GM23338 (cell line): ENCODE results near the gene ZSWIM9. TPM values are rescaled to one million over a fixed set of nuclear protein-coding genes. Genes with fewer than 3 reads are reported as not detected.

Experiments
- ATAC-seq: fragments of 200-7000 bp; cut with Tn5 transposase; 3 replicates; pipeline ENCODE4 v1.9.1; 2020
- DNase-seq: peaks from one replicate; pipeline ENCODE4 v3.0.0-alpha.2; 2015; ENCODE audit warnings: low spot score
- H2AFZ ChIP-seq: fragments of 200-600 bp; sonication (generic); 2 replicates; pipeline ENCODE4 v1.8.0; 2016; ENCODE audit warnings: antibody characterized with exemption, mild to moderate bottlenecking, moderate library complexity
- H3F3A ChIP-seq: fragments of 200-600 bp; sonication (generic); replicated peaks from 2 replicates; pipeline ENCODE4 v1.8.0; 2017; ENCODE audit warnings: antibody characterized with exemption, mixed run types, low read depth
- H3K27ac ChIP-seq: fragments of 200-600 bp; sonication (generic); 2 replicates; pipeline ENCODE4 v1.6.1; 2016; ENCODE audit warnings: low read depth
- H3K27me3 ChIP-seq: fragments of 200-600 bp; sonication (generic); 2 replicates; pipeline ENCODE4 v1.8.0; 2016; ENCODE audit warnings: mild to moderate bottlenecking, mixed run types, moderate library complexity; ENCODE audit not compliant: insufficient read depth
- H3K36me3 ChIP-seq: fragments of 200-600 bp; sonication (generic); 2 replicates; pipeline ENCODE4 v1.8.0; 2016; ENCODE audit warnings: mild to moderate bottlenecking; ENCODE audit not compliant: insufficient read depth
- H3K4me1 ChIP-seq: fragments of 200-600 bp; sonication (generic); 2 replicates; pipeline ENCODE4 v1.8.0; 2016; ENCODE audit warnings: mild to moderate bottlenecking, moderate library complexity; ENCODE audit not compliant: insufficient read depth
- H3K4me2 ChIP-seq: fragments of 200-600 bp; sonication (generic); 2 replicates; pipeline ENCODE4 v1.7.1; 2017; ENCODE audit warnings: mixed run types
- H3K4me3 ChIP-seq: fragments of 200-600 bp; sonication (generic); 2 replicates; pipeline ENCODE4 v1.6.1; 2016; ENCODE audit warnings: mixed run types
- H3K79me2 ChIP-seq: fragments of 200-600 bp; sonication (generic); replicated peaks from 2 replicates; pipeline ENCODE4 v1.8.0; 2017; ENCODE audit warnings: mild to moderate bottlenecking; ENCODE audit not compliant: insufficient read depth
- H3K9me2 ChIP-seq: fragments of 200-600 bp; sonication (generic); 2 replicates; pipeline ENCODE4 v1.8.0; 2017; ENCODE audit not compliant: insufficient read depth
- H4K20me1 ChIP-seq: fragments of 200-600 bp; sonication (generic); replicated peaks from 2 replicates; pipeline ENCODE4 v1.8.0; 2017; ENCODE audit warnings: mild to moderate bottlenecking; ENCODE audit not compliant: insufficient read depth
- H3K27ac Mint-ChIP-seq: 2 replicates; pipeline ENCODE4 v1.8.0; 2020; ENCODE audit warnings: inconsistent platforms, mild to moderate bottlenecking, moderate library complexity, mixed read lengths
- H3K27me3 Mint-ChIP-seq: 3 replicates; pipeline ENCODE4 v1.8.0; 2022; ENCODE audit warnings: low read depth, mild to moderate bottlenecking, moderate library complexity, mixed read lengths, inconsistent platforms; ENCODE audit not compliant: insufficient read depth, poor library complexity
- H3K36me3 Mint-ChIP-seq: 3 replicates; pipeline ENCODE4 v1.8.0; 2021; ENCODE audit warnings: low read depth, mild to moderate bottlenecking, inconsistent platforms, moderate library complexity, mixed read lengths
- H3K4me1 Mint-ChIP-seq: 3 replicates; pipeline ENCODE4 v1.8.0; 2020; ENCODE audit warnings: mild to moderate bottlenecking, inconsistent platforms, mixed read lengths
- H3K4me3 Mint-ChIP-seq: 3 replicates; pipeline ENCODE4 v1.8.0; 2021; ENCODE audit warnings: moderate library complexity, mild to moderate bottlenecking, inconsistent platforms, mixed read lengths
- H3K9me3 Mint-ChIP-seq: 3 replicates; pipeline ENCODE4 v1.8.0; 2020; ENCODE audit warnings: moderate library complexity, mild to moderate bottlenecking, inconsistent platforms, mixed read lengths
- CREB1 ChIP-seq: fragments of 250-450 bp; sonication (Bioruptor Pico); IDR thresholded peaks from 2 replicates; pipeline ENCODE4 v1.5.0; 2020; ENCODE audit warnings: low read depth, mild to moderate bottlenecking, moderate library complexity
- EZH2 ChIP-seq: fragments of 200-600 bp; sonication (generic); IDR thresholded peaks from one replicate; pipeline ENCODE4 v1.8.0; 2017; ENCODE audit warnings: antibody characterized with exemption, mild to moderate bottlenecking, low read depth; ENCODE audit not compliant: unreplicated experiment
- EZH2phosphoT487 ChIP-seq: fragments of 200-600 bp; sonication (generic); IDR thresholded peaks from one replicate; pipeline ENCODE4 v1.8.1; 2018; ENCODE audit warnings: antibody characterized with exemption; ENCODE audit not compliant: unreplicated experiment
- JUNB ChIP-seq: IDR thresholded peaks from one replicate; pipeline ENCODE4 v1.6.1; 2016; ENCODE audit warnings: antibody characterized with exemption; ENCODE audit not compliant: unreplicated experiment
- NANOG ChIP-seq: IDR thresholded peaks from 2 replicates; pipeline ENCODE4 v1.6.1; 2016; ENCODE audit warnings: antibody characterized with exemption, borderline replicate concordance
- POLR2AphosphoS5 ChIP-seq: IDR thresholded peaks from 2 replicates; pipeline ENCODE4 v1.6.1; 2016; ENCODE audit warnings: antibody characterized with exemption, low read depth
- STAT1 ChIP-seq: IDR thresholded peaks from one replicate; pipeline ENCODE4 v1.6.1; 2016; ENCODE audit warnings: antibody characterized with exemption; ENCODE audit not compliant: unreplicated experiment
- ZNF114 ChIP-seq: fragments of 250-450 bp; sonication (Bioruptor Pico); IDR thresholded peaks from 2 replicates; pipeline ENCODE4 v1.5.0; 2020; ENCODE audit warnings: mild to moderate bottlenecking, moderate library complexity
- ZNF331 ChIP-seq: fragments of 250-450 bp; sonication (Bioruptor Pico); IDR thresholded peaks from 2 replicates; pipeline ENCODE4 v1.5.0; 2020; ENCODE audit warnings: low read depth, mild to moderate bottlenecking, moderate library complexity
- polyA plus RNA-seq: library from polyadenylated mRNA; unstranded; fragments of >200 nt; fragmentation: Nextera tagmentation; extraction: Ambion mirVana; gene quantifications from 2 replicates; pipeline ENCODE4 v1.2.1, GENCODE V29; 2016
- total RNA-seq: library from RNA; depleted of rRNA; stranded (reverse); fragments of >200 nt; shearing (Covaris generic); gene quantifications from 2 replicates; pipeline ENCODE4 v1.2.3, GENCODE V29; 2014
- TF ChIP-seq, protein P1 (sequence below): fragments of 250-450 bp; sonication (Bioruptor Pico); IDR thresholded peaks from 2 replicates; pipeline ENCODE4 v1.5.0; 2020; ENCODE audit warnings: mild to moderate bottlenecking, moderate library complexity
- TF ChIP-seq, protein P2 (sequence below): IDR thresholded peaks from one replicate; pipeline ENCODE4 v1.6.1; 2018; ENCODE audit warnings: antibody characterized with exemption; ENCODE audit not compliant: unreplicated experiment
- TF ChIP-seq, protein P3 (sequence below): IDR thresholded peaks from 2 replicates; pipeline ENCODE4 v1.6.1; 2016; ENCODE audit warnings: antibody characterized with exemption
- TF ChIP-seq, protein P4 (sequence below), 2 experiments: fragments of 200-600 bp in 1 of 2; sonication (generic) in 1 of 2; conservative IDR thresholded peaks; 2 replicates each; pipeline versions ENCODE4 v1.5.1 to v1.6.1; 2016 to 2017; ENCODE audit warnings: antibody characterized with exemption in 2 of 2, low read depth in 2 of 2, mild to moderate bottlenecking in 2 of 2, moderate library complexity in 1 of 2

The ZSWIM9 gene
- total and polyA plus RNA-seq, 2 experiments from 2014 or later, result 2.9 to 9.1 TPM

DNA sequence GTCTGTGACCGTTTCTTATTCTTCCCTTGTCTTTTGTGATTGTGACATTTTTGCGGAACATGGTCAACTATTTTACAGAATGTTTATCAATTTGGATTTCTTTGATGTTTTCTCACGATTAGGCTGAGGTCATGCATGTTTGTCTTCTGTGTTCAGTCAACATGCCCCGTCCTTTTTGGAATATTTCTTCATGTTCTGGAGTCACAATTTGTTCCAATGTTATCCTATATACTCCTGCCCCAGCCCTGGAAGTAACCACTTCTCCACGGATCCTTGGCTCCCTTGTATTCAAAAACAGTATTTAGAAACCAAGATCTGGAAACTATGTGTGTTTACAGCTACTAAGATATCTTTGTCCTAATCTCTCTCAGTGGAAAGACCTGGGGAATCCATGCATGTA lies 75.6 kb downstream of the ZSWIM9 start:
- peaks cover 14% of the 10 kb centered on the region for H3K36me3 Mint-ChIP-seq
- Histone ChIP-seq H3K4me3 (no peak overlapping the region), H3K36me3 (peaks cover 4% of the 10 kb centered on the region), H3K4me1 (no peaks in the 10 kb centered on the region; the same call in 1 of the 2 replicates), H3K4me2 (no peak overlapping the region), H3K79me2 (no peaks in the 10 kb centered on the region), H3K9me2 (no peaks in the 10 kb centered on the region), H3F3A (no peaks in the 10 kb centered on the region), H3K27ac (no peak overlapping the region), H4K20me1 (peaks cover 3% of the 10 kb centered on the region; the same call in 1 of the 2 replicates), H3K27me3 (no peaks in the 10 kb centered on the region), H2AFZ (no peak overlapping the region)
- peaks cover 9% of the 10 kb centered on the region for H3K4me1 Mint-ChIP-seq
- H3K9me3 Mint-ChIP-seq, result no peaks in the 10 kb centered on the region
- no peak overlapping the region for H3K4me3 Mint-ChIP-seq
- TF ChIP-seq, protein P1, sequence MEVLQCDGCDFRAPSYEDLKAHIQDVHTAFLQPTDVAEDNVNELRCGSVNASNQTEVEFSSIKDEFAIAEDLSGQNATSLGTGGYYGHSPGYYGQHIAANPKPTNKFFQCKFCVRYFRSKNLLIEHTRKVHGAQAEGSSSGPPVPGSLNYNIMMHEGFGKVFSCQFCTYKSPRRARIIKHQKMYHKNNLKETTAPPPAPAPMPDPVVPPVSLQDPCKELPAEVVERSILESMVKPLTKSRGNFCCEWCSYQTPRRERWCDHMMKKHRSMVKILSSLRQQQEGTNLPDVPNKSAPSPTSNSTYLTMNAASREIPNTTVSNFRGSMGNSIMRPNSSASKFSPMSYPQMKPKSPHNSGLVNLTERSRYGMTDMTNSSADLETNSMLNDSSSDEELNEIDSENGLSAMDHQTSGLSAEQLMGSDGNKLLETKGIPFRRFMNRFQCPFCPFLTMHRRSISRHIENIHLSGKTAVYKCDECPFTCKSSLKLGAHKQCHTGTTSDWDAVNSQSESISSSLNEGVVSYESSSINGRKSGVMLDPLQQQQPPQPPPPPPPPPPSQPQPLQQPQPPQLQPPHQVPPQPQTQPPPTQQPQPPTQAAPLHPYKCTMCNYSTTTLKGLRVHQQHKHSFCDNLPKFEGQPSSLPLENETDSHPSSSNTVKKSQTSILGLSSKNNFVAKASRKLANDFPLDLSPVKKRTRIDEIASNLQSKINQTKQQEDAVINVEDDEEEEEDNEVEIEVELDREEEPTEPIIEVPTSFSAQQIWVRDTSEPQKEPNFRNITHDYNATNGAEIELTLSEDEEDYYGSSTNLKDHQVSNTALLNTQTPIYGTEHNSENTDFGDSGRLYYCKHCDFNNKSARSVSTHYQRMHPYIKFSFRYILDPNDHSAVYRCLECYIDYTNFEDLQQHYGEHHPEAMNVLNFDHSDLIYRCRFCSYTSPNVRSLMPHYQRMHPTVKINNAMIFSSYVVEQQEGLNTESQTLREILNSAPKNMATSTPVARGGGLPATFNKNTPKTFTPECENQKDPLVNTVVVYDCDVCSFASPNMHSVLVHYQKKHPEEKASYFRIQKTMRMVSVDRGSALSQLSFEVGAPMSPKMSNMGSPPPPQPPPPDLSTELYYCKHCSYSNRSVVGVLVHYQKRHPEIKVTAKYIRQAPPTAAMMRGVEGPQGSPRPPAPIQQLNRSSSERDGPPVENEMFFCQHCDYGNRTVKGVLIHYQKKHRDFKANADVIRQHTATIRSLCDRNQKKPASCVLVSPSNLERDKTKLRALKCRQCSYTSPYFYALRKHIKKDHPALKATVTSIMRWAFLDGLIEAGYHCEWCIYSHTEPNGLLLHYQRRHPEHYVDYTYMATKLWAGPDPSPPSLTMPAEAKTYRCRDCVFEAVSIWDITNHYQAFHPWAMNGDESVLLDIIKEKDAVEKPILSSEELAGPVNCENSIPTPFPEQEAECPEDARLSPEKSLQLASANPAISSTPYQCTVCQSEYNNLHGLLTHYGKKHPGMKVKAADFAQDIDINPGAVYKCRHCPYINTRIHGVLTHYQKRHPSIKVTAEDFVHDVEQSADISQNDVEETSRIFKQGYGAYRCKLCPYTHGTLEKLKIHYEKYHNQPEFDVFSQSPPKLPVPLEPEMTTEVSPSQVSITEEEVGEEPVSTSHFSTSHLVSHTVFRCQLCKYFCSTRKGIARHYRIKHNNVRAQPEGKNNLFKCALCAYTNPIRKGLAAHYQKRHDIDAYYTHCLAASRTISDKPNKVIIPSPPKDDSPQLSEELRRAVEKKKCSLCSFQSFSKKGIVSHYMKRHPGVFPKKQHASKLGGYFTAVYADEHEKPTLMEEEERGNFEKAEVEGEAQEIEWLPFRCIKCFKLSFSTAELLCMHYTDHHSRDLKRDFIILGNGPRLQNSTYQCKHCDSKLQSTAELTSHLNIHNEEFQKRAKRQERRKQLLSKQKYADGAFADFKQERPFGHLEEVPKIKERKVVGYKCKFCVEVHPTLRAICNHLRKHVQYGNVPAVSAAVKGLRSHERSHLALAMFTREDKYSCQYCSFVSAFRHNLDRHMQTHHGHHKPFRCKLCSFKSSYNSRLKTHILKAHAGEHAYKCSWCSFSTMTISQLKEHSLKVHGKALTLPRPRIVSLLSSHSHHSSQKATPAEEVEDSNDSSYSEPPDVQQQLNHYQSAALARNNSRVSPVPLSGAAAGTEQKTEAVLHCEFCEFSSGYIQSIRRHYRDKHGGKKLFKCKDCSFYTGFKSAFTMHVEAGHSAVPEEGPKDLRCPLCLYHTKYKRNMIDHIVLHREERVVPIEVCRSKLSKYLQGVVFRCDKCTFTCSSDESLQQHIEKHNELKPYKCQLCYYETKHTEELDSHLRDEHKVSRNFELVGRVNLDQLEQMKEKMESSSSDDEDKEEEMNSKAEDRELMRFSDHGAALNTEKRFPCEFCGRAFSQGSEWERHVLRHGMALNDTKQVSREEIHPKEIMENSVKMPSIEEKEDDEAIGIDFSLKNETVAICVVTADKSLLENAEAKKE (CRISPR knock-in tag), result no peak
- TF ChIP-seq ZNF114 (CRISPR knock-in tag) (no peak), POLR2AphosphoS5 (no peak), CREB1 (no peak), EZH2 (no peak), ZNF331 (CRISPR knock-in tag) (no peak), STAT1 (no peak), EZH2phosphoT487 (no peak), NANOG (no peak), JUNB (no peak)
- TF ChIP-seq, protein P2, sequence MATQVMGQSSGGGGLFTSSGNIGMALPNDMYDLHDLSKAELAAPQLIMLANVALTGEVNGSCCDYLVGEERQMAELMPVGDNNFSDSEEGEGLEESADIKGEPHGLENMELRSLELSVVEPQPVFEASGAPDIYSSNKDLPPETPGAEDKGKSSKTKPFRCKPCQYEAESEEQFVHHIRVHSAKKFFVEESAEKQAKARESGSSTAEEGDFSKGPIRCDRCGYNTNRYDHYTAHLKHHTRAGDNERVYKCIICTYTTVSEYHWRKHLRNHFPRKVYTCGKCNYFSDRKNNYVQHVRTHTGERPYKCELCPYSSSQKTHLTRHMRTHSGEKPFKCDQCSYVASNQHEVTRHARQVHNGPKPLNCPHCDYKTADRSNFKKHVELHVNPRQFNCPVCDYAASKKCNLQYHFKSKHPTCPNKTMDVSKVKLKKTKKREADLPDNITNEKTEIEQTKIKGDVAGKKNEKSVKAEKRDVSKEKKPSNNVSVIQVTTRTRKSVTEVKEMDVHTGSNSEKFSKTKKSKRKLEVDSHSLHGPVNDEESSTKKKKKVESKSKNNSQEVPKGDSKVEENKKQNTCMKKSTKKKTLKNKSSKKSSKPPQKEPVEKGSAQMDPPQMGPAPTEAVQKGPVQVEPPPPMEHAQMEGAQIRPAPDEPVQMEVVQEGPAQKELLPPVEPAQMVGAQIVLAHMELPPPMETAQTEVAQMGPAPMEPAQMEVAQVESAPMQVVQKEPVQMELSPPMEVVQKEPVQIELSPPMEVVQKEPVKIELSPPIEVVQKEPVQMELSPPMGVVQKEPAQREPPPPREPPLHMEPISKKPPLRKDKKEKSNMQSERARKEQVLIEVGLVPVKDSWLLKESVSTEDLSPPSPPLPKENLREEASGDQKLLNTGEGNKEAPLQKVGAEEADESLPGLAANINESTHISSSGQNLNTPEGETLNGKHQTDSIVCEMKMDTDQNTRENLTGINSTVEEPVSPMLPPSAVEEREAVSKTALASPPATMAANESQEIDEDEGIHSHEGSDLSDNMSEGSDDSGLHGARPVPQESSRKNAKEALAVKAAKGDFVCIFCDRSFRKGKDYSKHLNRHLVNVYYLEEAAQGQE, result no peak
- TF ChIP-seq, protein P3, sequence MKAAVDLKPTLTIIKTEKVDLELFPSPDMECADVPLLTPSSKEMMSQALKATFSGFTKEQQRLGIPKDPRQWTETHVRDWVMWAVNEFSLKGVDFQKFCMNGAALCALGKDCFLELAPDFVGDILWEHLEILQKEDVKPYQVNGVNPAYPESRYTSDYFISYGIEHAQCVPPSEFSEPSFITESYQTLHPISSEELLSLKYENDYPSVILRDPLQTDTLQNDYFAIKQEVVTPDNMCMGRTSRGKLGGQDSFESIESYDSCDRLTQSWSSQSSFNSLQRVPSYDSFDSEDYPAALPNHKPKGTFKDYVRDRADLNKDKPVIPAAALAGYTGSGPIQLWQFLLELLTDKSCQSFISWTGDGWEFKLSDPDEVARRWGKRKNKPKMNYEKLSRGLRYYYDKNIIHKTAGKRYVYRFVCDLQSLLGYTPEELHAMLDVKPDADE, result no peak
- TF ChIP-seq, protein P4, sequence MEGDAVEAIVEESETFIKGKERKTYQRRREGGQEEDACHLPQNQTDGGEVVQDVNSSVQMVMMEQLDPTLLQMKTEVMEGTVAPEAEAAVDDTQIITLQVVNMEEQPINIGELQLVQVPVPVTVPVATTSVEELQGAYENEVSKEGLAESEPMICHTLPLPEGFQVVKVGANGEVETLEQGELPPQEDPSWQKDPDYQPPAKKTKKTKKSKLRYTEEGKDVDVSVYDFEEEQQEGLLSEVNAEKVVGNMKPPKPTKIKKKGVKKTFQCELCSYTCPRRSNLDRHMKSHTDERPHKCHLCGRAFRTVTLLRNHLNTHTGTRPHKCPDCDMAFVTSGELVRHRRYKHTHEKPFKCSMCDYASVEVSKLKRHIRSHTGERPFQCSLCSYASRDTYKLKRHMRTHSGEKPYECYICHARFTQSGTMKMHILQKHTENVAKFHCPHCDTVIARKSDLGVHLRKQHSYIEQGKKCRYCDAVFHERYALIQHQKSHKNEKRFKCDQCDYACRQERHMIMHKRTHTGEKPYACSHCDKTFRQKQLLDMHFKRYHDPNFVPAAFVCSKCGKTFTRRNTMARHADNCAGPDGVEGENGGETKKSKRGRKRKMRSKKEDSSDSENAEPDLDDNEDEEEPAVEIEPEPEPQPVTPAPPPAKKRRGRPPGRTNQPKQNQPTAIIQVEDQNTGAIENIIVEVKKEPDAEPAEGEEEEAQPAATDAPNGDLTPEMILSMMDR (conservative IDR thresholded peaks at IDR 0.05; ENCODE audit: low read depth in 2 of 2), result no peak
- DNase-seq (no peak), ATAC-seq (no peak)
- no peak overlapping the region for H3K27ac Mint-ChIP-seq
- H3K27me3 Mint-ChIP-seq, result no peaks in the 10 kb centered on the region
